ENCODE results near the gene TEX19.

DNA sequence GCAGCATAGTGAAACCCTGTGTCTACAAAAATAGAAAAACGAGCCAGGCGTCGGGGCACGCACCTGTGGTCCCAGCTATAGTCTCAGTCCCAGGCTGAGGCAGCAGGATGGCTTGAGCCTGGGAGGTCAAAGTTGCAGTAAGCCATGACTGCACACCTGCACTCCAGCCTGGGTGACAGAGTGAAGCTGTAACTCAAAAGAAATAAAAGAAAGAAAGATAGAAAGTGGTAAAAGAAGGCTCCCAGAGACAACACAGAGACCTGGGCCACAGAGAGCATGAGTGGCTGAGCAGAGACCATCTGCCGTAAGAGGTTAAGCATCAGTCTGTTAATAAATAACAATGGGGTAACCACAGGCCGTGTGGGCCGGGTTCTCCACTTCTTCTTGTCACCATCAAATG is 43.8 kb downstream of the TEX19 start:
- TF ChIP-seq FOXA1 (IDR thresholded peaks at IDR 0.05): no peak
- no peak for TF ChIP-seq CTBP1 (IDR thresholded peaks at IDR 0.05; ENCODE audit: borderline replicate concordance)
- no peak for TF ChIP-seq LEF1 (IDR thresholded peaks at IDR 0.05; ENCODE audit: borderline replicate concordance)
- no peak for TF ChIP-seq BHLHE40 (IDR thresholded peaks at IDR 0.05; ENCODE audit: borderline replicate concordance)
- no peak for TF ChIP-seq TARDBP (IDR thresholded peaks at IDR 0.05)
- no peak for TF ChIP-seq SUZ12 (IDR thresholded peaks at IDR 0.05)
- no peak for TF ChIP-seq SP1 (IDR thresholded peaks at IDR 0.05)
- TF ChIP-seq ELF4 (IDR thresholded peaks at IDR 0.05): no peak

Data from HEK293T (cell line).